Adrenal gland (tissue), 5 donors: Measurements from ENCODE around the gene MTG2.

Experiments
- CTCF ChIP-seq, 6 experiments: fragments of 450-650 bp in 4 of 6; fragments of 200-600 bp in 2 of 6; sonication (generic) in 1 of 6; IDR thresholded peaks; 1 replicate in 5 of 6; 2 replicates in 1 of 6; pipeline versions ENCODE4 v1.5.1 to v1.8.0; 2016 to 2021; ENCODE audit warnings: antibody characterized with exemption in 6 of 6, mild to moderate bottlenecking in 2 of 6, moderate library complexity in 1 of 6
- POLR2A ChIP-seq, 2 donors: fragments of 450-650 bp; IDR thresholded peaks; one replicate each; pipeline ENCODE4 v1.6.1; 2017; ENCODE audit warnings: antibody characterized with exemption in 2 of 2, mild to moderate bottlenecking in 2 of 2, moderate library complexity in 1 of 2
- donor health status: DM: no; HTN: no; CAD: no.

GRCh38 chr20:62190639-62191411, 8.0 kb downstream of the MTG2 start:
- TF ChIP-seq CTCF (IDR thresholded peaks at IDR 0.05): no peak
- TF ChIP-seq POLR2A (IDR thresholded peaks at IDR 0.05): no peak
